ENCODE data around the gene ASPHD1.
"Not testable (repeated sequence)": the region's sequence is repeated elsewhere in the genome, so short reads cannot be mapped to it uniquely, and the experiment has no call there.

ASPHD1 gene

DNA sequence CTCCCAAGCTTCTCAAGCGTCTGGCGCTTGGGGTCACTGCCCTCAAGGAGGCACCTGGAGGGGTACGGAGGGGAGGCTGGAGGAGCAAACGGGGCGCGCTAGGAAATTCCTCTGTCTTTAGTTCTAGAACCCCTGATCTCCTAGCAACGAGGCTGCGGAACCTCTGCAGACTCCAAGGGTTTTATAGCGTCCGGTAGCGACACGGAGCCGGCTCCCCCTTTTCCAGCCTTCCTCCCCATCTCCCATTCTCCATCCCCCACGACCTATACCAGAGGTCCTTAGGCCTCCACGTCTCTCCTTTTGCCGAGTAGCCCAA lies 36.7 kb upstream of the ASPHD1 start:
- H3K27ac ChIP-seq (ENCODE audit: low read length): peak overlapping the region; percentile 93
- H3K4me3 ChIP-seq (ENCODE audit: low read length in 2 of 2): peak overlapping the region; percentile 56 to 89
- H3K9ac ChIP-seq (ENCODE audit: low read length in 2 of 2): no peak overlapping the region
- H3K9me3 ChIP-seq (ENCODE audit: control insufficient read depth in 2 of 2, low read length in 2 of 2): no peaks in the 10 kb centered on the region
- H3K4me1 ChIP-seq (ENCODE audit: control insufficient read depth, insufficient read depth, low read length): peaks cover 17% of the 10 kb centered on the region
- H3K36me3 ChIP-seq (ENCODE audit: control insufficient read depth in 2 of 2, insufficient read depth in 2 of 2, low read length in 2 of 2): peaks cover 9 to 19% of the 10 kb centered on the region in 2 donors
- no peaks in the 10 kb centered on the region for H3K27me3 ChIP-seq (ENCODE audit: control insufficient read depth in 1 of 2, insufficient read depth in 2 of 2, low read length in 2 of 2)

DNA sequence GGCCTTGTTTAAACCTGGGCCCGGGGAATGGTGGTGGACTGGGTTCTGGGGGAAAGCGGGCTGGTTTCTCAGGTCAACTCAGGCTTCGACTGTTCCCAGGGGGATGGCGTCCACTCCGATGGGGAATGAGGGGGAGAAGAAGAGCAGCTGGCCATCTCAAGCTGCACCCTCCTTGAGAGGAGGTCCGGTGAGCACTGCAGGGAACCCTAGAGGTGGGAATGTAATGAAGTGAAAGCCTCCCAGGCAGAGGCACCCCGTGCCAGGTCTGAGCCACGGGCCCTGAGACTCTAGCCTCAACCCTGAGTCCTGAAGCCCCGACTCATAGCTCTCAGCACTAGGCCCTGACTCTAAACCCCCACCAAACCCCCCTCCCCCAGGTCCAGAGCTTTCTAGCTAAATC lies 36.1 kb upstream of the ASPHD1 start:
- Histone ChIP-seq H3K9ac (ENCODE audit: low read length in 2 of 2) (no peak overlapping the region), H3K27ac (ENCODE audit: low read length) (no peak overlapping the region), H3K4me3 (ENCODE audit: low read length in 2 of 2) (no peak overlapping the region), H3K4me1 (ENCODE audit: control insufficient read depth, insufficient read depth, low read length) (peaks cover 17% of the 10 kb centered on the region), H3K9me3 (ENCODE audit: control insufficient read depth in 2 of 2, low read length in 2 of 2) (no peaks in the 10 kb centered on the region), H3K27me3 (ENCODE audit: control insufficient read depth in 1 of 2, insufficient read depth in 2 of 2, low read length in 2 of 2) (no peaks in the 10 kb centered on the region), H3K36me3 (ENCODE audit: control insufficient read depth in 2 of 2, insufficient read depth in 2 of 2, low read length in 2 of 2) (peaks cover 9 to 15% of the 10 kb centered on the region in 2 donors)

- H3K27me3 ChIP-seq (ENCODE audit: control insufficient read depth in 1 of 2, insufficient read depth in 2 of 2, low read length in 2 of 2): no peaks in the 10 kb centered on the region
- no peak overlapping the region for H3K27ac ChIP-seq (ENCODE audit: low read length)
- H3K9ac ChIP-seq (ENCODE audit: low read length in 2 of 2): no peak overlapping the region
- no peaks in the 10 kb centered on the region for H3K9me3 ChIP-seq (ENCODE audit: control insufficient read depth in 2 of 2, low read length in 2 of 2)
- peaks cover 3% of the 10 kb centered on the region for H3K4me1 ChIP-seq (ENCODE audit: control insufficient read depth, insufficient read depth, low read length)
- H3K4me3 ChIP-seq (ENCODE audit: low read length in 2 of 2): no peak overlapping the region
- no peaks in the 10 kb centered on the region for H3K36me3 ChIP-seq (ENCODE audit: control insufficient read depth in 2 of 2, insufficient read depth in 2 of 2, low read length in 2 of 2)
These were observed 31.8 kb upstream of the ASPHD1 start for GRCh38 chr16:29868396-29869009.

GRCh38 chr16:29869067-29869466 lies 31.2 kb upstream of the ASPHD1 start:
- not testable (repeated sequence) for H3K4me1 ChIP-seq (ENCODE audit: control insufficient read depth, insufficient read depth, low read length); H3K4me3 ChIP-seq (ENCODE audit: low read length in 2 of 2); H3K9me3 ChIP-seq (ENCODE audit: control insufficient read depth in 2 of 2, low read length in 2 of 2); H3K27me3 ChIP-seq (ENCODE audit: control insufficient read depth in 1 of 2, insufficient read depth in 2 of 2, low read length in 2 of 2); H3K36me3 ChIP-seq (ENCODE audit: control insufficient read depth in 2 of 2, insufficient read depth in 2 of 2, low read length in 2 of 2); H3K9ac ChIP-seq (ENCODE audit: low read length in 2 of 2); H3K27ac ChIP-seq (ENCODE audit: low read length)

GRCh38 chr16:29871822-29872546 lies 28.3 kb upstream of the ASPHD1 start:
- Histone ChIP-seq H3K9me3 (ENCODE audit: control insufficient read depth in 2 of 2, low read length in 2 of 2) (no peaks in the 10 kb centered on the region), H3K27ac (ENCODE audit: low read length) (no peak overlapping the region), H3K9ac (ENCODE audit: low read length in 2 of 2) (no peak overlapping the region), H3K27me3 (ENCODE audit: control insufficient read depth in 1 of 2, insufficient read depth in 2 of 2, low read length in 2 of 2) (peaks cover 11 to 12% of the 10 kb centered on the region in 2 donors), H3K4me1 (ENCODE audit: control insufficient read depth, insufficient read depth, low read length) (peaks cover 3% of the 10 kb centered on the region), H3K4me3 (ENCODE audit: low read length in 2 of 2) (no peak overlapping the region), H3K36me3 (ENCODE audit: control insufficient read depth in 2 of 2, insufficient read depth in 2 of 2, low read length in 2 of 2) (no peaks in the 10 kb centered on the region)

DNA sequence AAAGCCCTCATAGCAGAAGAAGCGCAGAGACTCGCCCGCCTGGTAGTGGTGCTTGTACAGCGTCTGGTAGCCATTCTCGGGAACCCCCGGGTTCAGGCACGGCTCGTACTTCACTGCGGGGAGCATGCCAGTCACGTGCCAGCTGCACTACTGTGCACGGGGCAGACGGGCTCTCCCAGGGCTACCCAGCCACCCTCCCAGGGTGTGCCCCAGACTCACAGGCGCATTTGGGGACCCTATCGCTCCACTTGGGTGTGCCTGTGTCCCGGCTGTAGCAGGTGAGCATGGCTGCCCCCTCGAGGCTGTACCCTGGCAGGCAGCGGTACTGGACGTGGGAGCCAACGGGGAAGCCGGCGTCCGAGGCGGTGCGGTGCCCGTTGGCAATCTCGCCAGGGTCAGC lies 27.0 kb upstream of the ASPHD1 start:
- Histone ChIP-seq H3K9me3 (ENCODE audit: control insufficient read depth in 2 of 2, low read length in 2 of 2) (no peaks in the 10 kb centered on the region), H3K27ac (ENCODE audit: low read length) (no peak overlapping the region), H3K9ac (ENCODE audit: low read length in 2 of 2) (no peak overlapping the region), H3K4me1 (ENCODE audit: control insufficient read depth, insufficient read depth, low read length) (peaks cover 3% of the 10 kb centered on the region), H3K27me3 (ENCODE audit: control insufficient read depth in 1 of 2, insufficient read depth in 2 of 2, low read length in 2 of 2) (peaks cover 22 to 24% of the 10 kb centered on the region in 2 donors), H3K4me3 (ENCODE audit: low read length in 2 of 2) (no peak overlapping the region), H3K36me3 (ENCODE audit: control insufficient read depth in 2 of 2, insufficient read depth in 2 of 2, low read length in 2 of 2) (no peaks in the 10 kb centered on the region)

DNA sequence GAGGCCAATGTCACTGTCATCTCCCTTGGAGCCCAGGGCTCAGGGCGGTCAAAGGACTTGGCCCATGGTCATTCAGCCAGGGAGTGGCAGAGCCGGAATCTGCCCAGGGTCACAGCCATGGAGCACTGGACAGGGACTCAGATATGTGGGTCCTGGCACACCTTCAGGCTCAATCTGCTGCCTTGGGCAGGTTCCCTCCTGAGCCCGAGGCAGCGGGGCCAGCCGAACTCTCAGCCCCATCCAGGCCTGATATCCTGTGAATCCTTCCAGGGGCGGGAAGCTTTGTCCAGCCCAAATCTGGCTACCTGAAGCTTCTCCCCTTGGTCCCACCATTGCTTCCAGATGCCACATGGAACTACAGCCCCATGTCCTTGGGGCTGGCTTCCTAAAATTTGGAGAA lies 25.1 kb upstream of the ASPHD1 start:
- peaks cover 24 to 25% of the 10 kb centered on the region in 2 donors for H3K27me3 ChIP-seq (ENCODE audit: control insufficient read depth in 1 of 2, insufficient read depth in 2 of 2, low read length in 2 of 2)
- H3K27ac ChIP-seq (ENCODE audit: low read length): no peak overlapping the region
- H3K9ac ChIP-seq (ENCODE audit: low read length in 2 of 2): no peak overlapping the region
- H3K36me3 ChIP-seq (ENCODE audit: control insufficient read depth in 2 of 2, insufficient read depth in 2 of 2, low read length in 2 of 2): no peaks in the 10 kb centered on the region
- H3K4me3 ChIP-seq (ENCODE audit: low read length in 2 of 2): no peak overlapping the region
- H3K9me3 ChIP-seq (ENCODE audit: control insufficient read depth in 2 of 2, low read length in 2 of 2): no peaks in the 10 kb centered on the region
- peaks cover 3% of the 10 kb centered on the region for H3K4me1 ChIP-seq (ENCODE audit: control insufficient read depth, insufficient read depth, low read length)

DNA sequence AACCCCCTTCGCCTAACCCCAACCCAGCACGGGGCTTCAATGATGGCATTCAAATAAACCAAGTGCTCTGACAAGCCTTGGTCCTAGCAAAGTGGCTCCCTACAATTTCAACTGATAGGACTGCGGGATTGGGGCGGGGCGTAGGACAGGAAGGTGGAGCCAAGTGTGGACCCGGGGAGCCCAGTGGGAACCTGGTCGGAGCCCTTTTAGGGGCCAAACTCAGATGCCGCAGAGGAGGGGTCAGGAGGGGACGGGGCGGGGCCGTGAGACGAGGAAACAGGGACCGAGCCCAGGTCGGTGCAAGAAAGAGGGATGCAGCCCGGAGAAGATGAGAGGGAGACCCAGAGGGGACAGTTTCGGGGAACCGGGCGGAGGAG lies 24.1 kb upstream of the ASPHD1 start:
- H3K4me1 ChIP-seq (ENCODE audit: control insufficient read depth, insufficient read depth, low read length): peaks cover 3% of the 10 kb centered on the region
- H3K27ac ChIP-seq (ENCODE audit: low read length): no peak overlapping the region
- no peaks in the 10 kb centered on the region for H3K9me3 ChIP-seq (ENCODE audit: control insufficient read depth in 2 of 2, low read length in 2 of 2)
- H3K9ac ChIP-seq (ENCODE audit: low read length in 2 of 2): no peak overlapping the region
- H3K27me3 ChIP-seq (ENCODE audit: control insufficient read depth in 1 of 2, insufficient read depth in 2 of 2, low read length in 2 of 2): peaks cover 24 to 25% of the 10 kb centered on the region in 2 donors
- no peaks in the 10 kb centered on the region for H3K36me3 ChIP-seq (ENCODE audit: control insufficient read depth in 2 of 2, insufficient read depth in 2 of 2, low read length in 2 of 2)
- H3K4me3 ChIP-seq (ENCODE audit: low read length in 2 of 2): no peak overlapping the region

DNA sequence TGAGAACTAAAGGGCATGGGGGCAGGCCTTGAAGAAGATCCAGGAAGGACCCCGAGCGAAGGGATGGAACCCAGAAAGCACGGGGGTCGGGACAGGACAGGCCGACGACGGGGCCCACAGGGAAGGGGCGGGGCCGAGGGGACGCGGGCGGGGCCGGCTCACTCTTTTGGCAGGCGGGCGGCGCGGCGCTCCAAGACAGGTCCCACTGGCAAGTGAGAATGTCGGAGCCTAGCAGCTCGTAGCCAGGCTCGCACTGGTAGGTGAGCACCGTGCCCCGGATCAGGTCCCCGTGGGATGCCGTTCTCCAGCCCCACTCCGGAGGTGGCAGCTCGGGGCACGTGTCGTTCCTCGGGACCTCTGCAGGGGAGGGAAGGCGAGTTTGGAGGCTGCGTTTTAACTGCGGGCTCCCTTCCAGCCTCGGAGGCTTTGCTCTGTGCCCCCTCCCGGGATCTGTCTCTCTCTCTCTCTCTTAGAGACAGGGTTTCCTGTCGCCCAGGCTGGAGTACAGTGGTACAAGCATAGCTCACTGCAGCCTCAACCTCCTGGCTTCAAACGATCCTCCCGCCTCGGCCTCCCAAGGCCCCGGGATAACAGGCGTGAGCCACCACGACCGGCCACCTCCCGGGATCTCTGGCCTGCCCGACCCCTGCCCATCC lies 23.6 kb upstream of the ASPHD1 start:
- H3K27ac ChIP-seq (ENCODE audit: low read length): no peak overlapping the region
- no peak overlapping the region for H3K9ac ChIP-seq (ENCODE audit: low read length in 2 of 2)
- H3K4me3 ChIP-seq (ENCODE audit: low read length in 2 of 2): peak overlapping the region in 1 of 2 donors; percentile 35
- H3K27me3 ChIP-seq (ENCODE audit: control insufficient read depth in 1 of 2, insufficient read depth in 2 of 2, low read length in 2 of 2): peaks cover 24 to 25% of the 10 kb centered on the region in 2 donors
- H3K36me3 ChIP-seq (ENCODE audit: control insufficient read depth in 2 of 2, insufficient read depth in 2 of 2, low read length in 2 of 2): no peaks in the 10 kb centered on the region
- peaks cover 3% of the 10 kb centered on the region for H3K4me1 ChIP-seq (ENCODE audit: control insufficient read depth, insufficient read depth, low read length)
- H3K9me3 ChIP-seq (ENCODE audit: control insufficient read depth in 2 of 2, low read length in 2 of 2): no peaks in the 10 kb centered on the region

GRCh38 chr16:29877266-29877961 lies 22.9 kb upstream of the ASPHD1 start:
- Histone ChIP-seq H3K27me3 (ENCODE audit: control insufficient read depth in 1 of 2, insufficient read depth in 2 of 2, low read length in 2 of 2) (peaks cover 24 to 25% of the 10 kb centered on the region in 2 donors), H3K9me3 (ENCODE audit: control insufficient read depth in 2 of 2, low read length in 2 of 2) (no peaks in the 10 kb centered on the region), H3K9ac (ENCODE audit: low read length in 2 of 2) (no peak overlapping the region), H3K36me3 (ENCODE audit: control insufficient read depth in 2 of 2, insufficient read depth in 2 of 2, low read length in 2 of 2) (no peaks in the 10 kb centered on the region), H3K4me3 (ENCODE audit: low read length in 2 of 2) (no peak overlapping the region), H3K4me1 (ENCODE audit: control insufficient read depth, insufficient read depth, low read length) (peaks cover 3% of the 10 kb centered on the region), H3K27ac (ENCODE audit: low read length) (no peak overlapping the region)

Data from stomach smooth muscle (tissue), 2 donors.